Endothelial cell of umbilical vein (primary cell): ENCODE results near the gene TSSC4. TPM values are rescaled to one million over a fixed set of nuclear protein-coding genes. Genes with fewer than 3 reads are reported as not detected.

Source experiments
- BruUV-seq: library from RNA; stranded (reverse); fragments of 400-500 nt; replicated peaks from 2 replicates; lab custom pipeline; 2021; lab: Mats Ljungman, UMichigan
- CTCF ChIA-PET: fragments of 300-600, 350-600 bp; sonication (Branson Sonifier 250); formaldehyde crosslinking; loops from one replicate; lab custom pipeline; 2021; ENCODE audit warnings: antibody characterized with exemption, inconsistent platforms; lab: Charles Lee
- POLR2A ChIA-PET: fragments of 300-600, 350-600 bp; sonication (Branson Sonifier 250); formaldehyde crosslinking; loops from one replicate; lab custom pipeline; 2021; ENCODE audit warnings: antibody characterized with exemption, inconsistent platforms; lab: Charles Lee
- DNase-seq: peaks from one replicate; pipeline ENCODE4 v3.0.0-alpha.2; 2011; ENCODE audit warnings: low read depth, low spot score
- FAIRE-seq: peaks from 2 replicates; lab custom pipeline; 2011; peaks lifted over from hg19 to GRCh38; lab: Jason Lieb, UNC
- H2AFZ ChIP-seq: 2 replicates; pipeline ENCODE4 v1.6.0; 2012; ENCODE audit warnings: low read depth, low read length, control low read depth, inconsistent platforms
- H3K27ac ChIP-seq: 2 replicates; pipeline ENCODE4 v1.5.1; 2011; ENCODE audit warnings: low read depth, mild to moderate bottlenecking, control low read depth, low read length, moderate library complexity; ENCODE audit not compliant: insufficient read depth
- H3K27me3 ChIP-seq, 2 experiments: 2 replicates each; pipeline versions ENCODE4 v1.6.0 to v1.6.1; 2011; ENCODE audit warnings: low read length in 2 of 2, mixed read lengths in 1 of 2; ENCODE audit not compliant: control insufficient read depth in 2 of 2, insufficient read depth in 2 of 2
- H3K36me3 ChIP-seq, 2 experiments: 2 replicates in 1 of 2; 3 replicates in 1 of 2; pipeline ENCODE4 v1.5.1; 2011; ENCODE audit warnings: low read length in 2 of 2, mild to moderate bottlenecking in 1 of 2, moderate library complexity in 1 of 2; ENCODE audit not compliant: control insufficient read depth in 2 of 2, insufficient read depth in 2 of 2; ENCODE audit errors: extremely low read depth in 1 of 2
- H3K4me1 ChIP-seq: 3 replicates; pipeline ENCODE4 v1.5.1; 2011; ENCODE audit warnings: mild to moderate bottlenecking, low read length; ENCODE audit not compliant: control insufficient read depth, insufficient read depth; ENCODE audit errors: extremely low read depth
- H3K4me2 ChIP-seq: 2 replicates; pipeline ENCODE4 v1.6.1; 2011; ENCODE audit warnings: low read length, control low read depth, mixed read lengths; ENCODE audit not compliant: insufficient read depth
- H3K4me3 ChIP-seq, 3 experiments: fragments of 200-600 bp in 1 of 3; sonication (generic), shearing (Covaris generic) in 1 of 3; replicated peaks in 1 of 3; 2 replicates each; pipeline ENCODE4 v1.5.1; 2011 to 2016; ENCODE audit warnings: control low read depth in 3 of 3, low read length in 3 of 3, mild to moderate bottlenecking in 2 of 3, inconsistent platforms in 1 of 3, low read depth in 1 of 3, moderate library complexity in 1 of 3; ENCODE audit not compliant: insufficient read depth in 1 of 3
- H3K79me2 ChIP-seq: 2 replicates; pipeline ENCODE4 v1.6.0; 2012; ENCODE audit warnings: low read length, inconsistent platforms; ENCODE audit not compliant: control insufficient read depth, insufficient read depth
- H3K9ac ChIP-seq: replicated peaks from 2 replicates; pipeline ENCODE3; 2011; ENCODE audit warnings: low read length, control low read depth; ENCODE audit not compliant: insufficient read depth; ENCODE audit errors: extremely low read depth
- H3K9me1 ChIP-seq: replicated peaks from 3 replicates; pipeline ENCODE4 v1.6.0; 2011; ENCODE audit warnings: mild to moderate bottlenecking, low read length; ENCODE audit not compliant: control insufficient read depth, insufficient read depth; ENCODE audit errors: extremely low read depth
- H3K9me3 ChIP-seq: replicated peaks from 2 replicates; pipeline ENCODE4 v1.5.1; 2012; ENCODE audit warnings: low read length, inconsistent platforms; ENCODE audit not compliant: control insufficient read depth, insufficient read depth
- H4K20me1 ChIP-seq: replicated peaks from 2 replicates; pipeline ENCODE3; 2011; ENCODE audit warnings: mild to moderate bottlenecking, low read length; ENCODE audit not compliant: control insufficient read depth, insufficient read depth; ENCODE audit errors: extremely low read depth
- EZH2 ChIP-seq: IDR thresholded peaks from 2 replicates; pipeline ENCODE4 v1.6.1; 2012; ENCODE audit warnings: borderline replicate concordance, low read depth, mild to moderate bottlenecking, moderate library complexity, low read length, inconsistent platforms; ENCODE audit not compliant: severe bottlenecking
- FOS ChIP-seq: IDR thresholded peaks from 2 replicates; pipeline ENCODE4 v1.6.1; 2011; ENCODE audit warnings: mild to moderate bottlenecking, low read length, moderate library complexity, borderline replicate concordance; ENCODE audit not compliant: insufficient read depth
- GATA2 ChIP-seq: IDR thresholded peaks from 2 replicates; pipeline ENCODE4 v1.7.0; 2011; ENCODE audit warnings: low read depth, mild to moderate bottlenecking, moderate library complexity, mixed read lengths, low read length; ENCODE audit not compliant: insufficient read length, insufficient read depth
- JUN ChIP-seq: IDR thresholded peaks from 2 replicates; pipeline ENCODE4 v1.6.1; 2011; ENCODE audit warnings: borderline replicate concordance, low read depth; ENCODE audit not compliant: insufficient read length, insufficient read depth
- MYC ChIP-seq: IDR thresholded peaks from one replicate; pipeline ENCODE4 v1.6.1; 2011; ENCODE audit warnings: mild to moderate bottlenecking, low read depth, low read length
- POLR2A ChIP-seq: IDR thresholded peaks from 2 replicates; pipeline ENCODE4 v1.6.1; 2012; ENCODE audit warnings: low read depth, mild to moderate bottlenecking, control low read depth, low read length
- POLR2AphosphoS5 ChIP-seq: IDR thresholded peaks from 2 replicates; pipeline ENCODE4 v1.6.1; 2012; ENCODE audit warnings: low read depth, mild to moderate bottlenecking, control low read depth, low read length, moderate library complexity; ENCODE audit not compliant: insufficient read depth
- dilution Hi-C: fragments of 300-500 bp; cut with MboI; formaldehyde crosslinking; loops from one replicate; pipeline ENCODE4 v1.15.0; 2019; ENCODE audit warnings: low sequenced_read_pairs; ENCODE audit not compliant: extremely low pct_ligation_motif_present
- intact Hi-C: fragments of 100-400 bp; cut with micrococcal nuclease; formaldehyde crosslinking; loops from one replicate; pipeline ENCODE4 v1.10.0; 2022
- polyA plus RNA-seq, 4 experiments: library from polyadenylated mRNA; depleted of rRNA in 3 of 4; stranded (reverse) in 3 of 4; unstranded in 1 of 4; fragments of >200 nt; gene quantifications; 2 replicates each; pipeline versions ENCODE4 v1.2.1 to v1.2.3, GENCODE V29; 2011 to 2012; ENCODE audit warnings: missing spikeins in 1 of 4
- total RNA-seq: library from RNA; stranded (reverse); gene quantifications from 2 replicates; pipeline ENCODE4 v1.2.3, GENCODE V29; 2021
- TF ChIP-seq, protein P1 (sequence below), 2 donors: IDR thresholded peaks; 1 replicate in 1 of 2; 2 replicates in 1 of 2; pipeline ENCODE4 v1.5.1; 2011; ENCODE audit warnings: low read length in 2 of 2, mild to moderate bottlenecking in 2 of 2, moderate library complexity in 2 of 2, control low read depth in 1 of 2, inconsistent platforms in 1 of 2, low read depth in 1 of 2; ENCODE audit not compliant: insufficient read depth in 1 of 2; ENCODE audit errors: extremely low read depth in 1 of 2
- TF ChIP-seq, protein P2 (sequence below): IDR thresholded peaks from 2 replicates; pipeline ENCODE4 v1.6.1; 2011; ENCODE audit not compliant: insufficient read depth, insufficient read length

The TSSC4 gene
- total and polyA plus RNA-seq, 2 donors (not counting 3 experiments of a cell fraction or from before 2014, with no cell fraction given), result 42.7 to 59.6 TPM

GRCh38 chr11:2402890-2403645 is 2.5 kb downstream of the TSSC4 start:
- Histone ChIP-seq H2AFZ (no peak overlapping the region), H3K9ac (no peak overlapping the region), H3K4me2 (no peak overlapping the region), H4K20me1 (no peaks in the 10 kb centered on the region), H3K27ac (no peak overlapping the region), H3K36me3 (peaks cover 0 to 18% of the 10 kb centered on the region in 2 experiments), H3K4me1 (peaks cover 18% of the 10 kb centered on the region), H3K27me3 (no peaks in the 10 kb centered on the region), H3K4me3 (no peak overlapping the region), H3K79me2 (peaks cover 17% of the 10 kb centered on the region), H3K9me3 (no peaks in the 10 kb centered on the region), H3K9me1 (no peaks in the 10 kb centered on the region)
- TF ChIP-seq, protein P1, sequence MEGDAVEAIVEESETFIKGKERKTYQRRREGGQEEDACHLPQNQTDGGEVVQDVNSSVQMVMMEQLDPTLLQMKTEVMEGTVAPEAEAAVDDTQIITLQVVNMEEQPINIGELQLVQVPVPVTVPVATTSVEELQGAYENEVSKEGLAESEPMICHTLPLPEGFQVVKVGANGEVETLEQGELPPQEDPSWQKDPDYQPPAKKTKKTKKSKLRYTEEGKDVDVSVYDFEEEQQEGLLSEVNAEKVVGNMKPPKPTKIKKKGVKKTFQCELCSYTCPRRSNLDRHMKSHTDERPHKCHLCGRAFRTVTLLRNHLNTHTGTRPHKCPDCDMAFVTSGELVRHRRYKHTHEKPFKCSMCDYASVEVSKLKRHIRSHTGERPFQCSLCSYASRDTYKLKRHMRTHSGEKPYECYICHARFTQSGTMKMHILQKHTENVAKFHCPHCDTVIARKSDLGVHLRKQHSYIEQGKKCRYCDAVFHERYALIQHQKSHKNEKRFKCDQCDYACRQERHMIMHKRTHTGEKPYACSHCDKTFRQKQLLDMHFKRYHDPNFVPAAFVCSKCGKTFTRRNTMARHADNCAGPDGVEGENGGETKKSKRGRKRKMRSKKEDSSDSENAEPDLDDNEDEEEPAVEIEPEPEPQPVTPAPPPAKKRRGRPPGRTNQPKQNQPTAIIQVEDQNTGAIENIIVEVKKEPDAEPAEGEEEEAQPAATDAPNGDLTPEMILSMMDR (IDR thresholded peaks at IDR 0.05; ENCODE audit: extremely low read depth in 1 of 2, insufficient read depth in 1 of 2, low read depth in 1 of 2, low read length in 2 of 2), result no peak
- no peak for TF ChIP-seq GATA2
- no peak for TF ChIP-seq JUN
- no peak for TF ChIP-seq MYC
- TF ChIP-seq, protein P2, sequence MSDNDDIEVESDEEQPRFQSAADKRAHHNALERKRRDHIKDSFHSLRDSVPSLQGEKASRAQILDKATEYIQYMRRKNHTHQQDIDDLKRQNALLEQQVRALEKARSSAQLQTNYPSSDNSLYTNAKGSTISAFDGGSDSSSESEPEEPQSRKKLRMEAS, result no peak
- no peak for TF ChIP-seq FOS
- TF ChIP-seq POLR2AphosphoS5, result no peak
- no peak for TF ChIP-seq POLR2A
- no peak for TF ChIP-seq EZH2
- no TSS peak for BruUV-seq
- intact Hi-C loops (no loop called here), dilution Hi-C loops (no loop called here)
- CTCF ChIA-PET, result interaction anchor here (1.0 to 5.0 kb wide), 3 partner anchors 17 to 98 kb away, joined by 4 to 42 read pairs (median 13); no protein-coding TSS in a partner anchor
- POLR2A ChIA-PET, result no interaction called here
- FAIRE-seq (no peak), DNase-seq (no peak)
